GM18508 (cell line): ENCODE measurements around the gene TFF1.

ENCODE experiments used
- ATAC-seq: cut with Tn5 transposase; IDR thresholded peaks from one replicate; pipeline ENCODE4 v1.9.1; 2021; ENCODE audit warnings: moderate number of reproducible peaks; ENCODE audit not compliant: insufficient read depth, unreplicated experiment

TFF1 gene

GRCh38 chr21:42400525-42400924, 34.2 kb upstream of the TFF1 start:
- ATAC-seq, result no peak

- no peak for ATAC-seq
These were observed 32.2 kb upstream of the TFF1 start for GRCh38 chr21:42398436-42399028.

DNA sequence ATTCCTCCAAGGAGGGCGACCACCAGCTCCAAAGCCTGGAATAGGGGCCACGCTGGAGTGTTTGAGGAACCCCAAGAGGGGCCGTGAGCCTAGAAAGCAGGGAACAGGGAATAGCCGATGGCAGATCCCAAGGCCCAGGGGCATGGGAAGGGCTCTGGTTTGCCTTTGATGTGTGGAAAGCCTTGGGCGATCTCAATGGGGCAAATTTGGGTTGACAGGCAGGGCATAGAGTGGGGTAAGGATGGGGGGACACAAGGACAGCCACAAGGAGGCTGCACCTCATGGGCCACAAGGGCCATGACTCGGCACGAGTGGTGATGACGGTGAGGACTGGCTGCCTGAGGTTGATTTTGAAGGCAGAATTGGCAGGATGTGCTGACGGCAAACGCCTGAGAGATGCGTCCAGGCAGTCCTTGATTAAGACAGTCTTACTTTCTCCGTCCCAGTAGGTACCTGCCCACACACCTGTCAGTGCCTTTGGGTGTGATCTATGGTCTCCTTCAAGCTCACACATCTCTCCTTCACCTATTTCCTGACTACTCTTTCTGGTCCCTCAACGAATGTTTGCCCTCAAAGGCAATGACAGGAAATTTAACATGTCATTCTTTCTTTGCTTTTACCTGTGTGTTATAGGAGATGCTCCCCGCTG, 31.5 kb upstream of the TFF1 start:
- no peak for ATAC-seq

GRCh38 chr21:42396799-42397745, 30.7 kb upstream of the TFF1 start:
- ATAC-seq, result no peak

DNA sequence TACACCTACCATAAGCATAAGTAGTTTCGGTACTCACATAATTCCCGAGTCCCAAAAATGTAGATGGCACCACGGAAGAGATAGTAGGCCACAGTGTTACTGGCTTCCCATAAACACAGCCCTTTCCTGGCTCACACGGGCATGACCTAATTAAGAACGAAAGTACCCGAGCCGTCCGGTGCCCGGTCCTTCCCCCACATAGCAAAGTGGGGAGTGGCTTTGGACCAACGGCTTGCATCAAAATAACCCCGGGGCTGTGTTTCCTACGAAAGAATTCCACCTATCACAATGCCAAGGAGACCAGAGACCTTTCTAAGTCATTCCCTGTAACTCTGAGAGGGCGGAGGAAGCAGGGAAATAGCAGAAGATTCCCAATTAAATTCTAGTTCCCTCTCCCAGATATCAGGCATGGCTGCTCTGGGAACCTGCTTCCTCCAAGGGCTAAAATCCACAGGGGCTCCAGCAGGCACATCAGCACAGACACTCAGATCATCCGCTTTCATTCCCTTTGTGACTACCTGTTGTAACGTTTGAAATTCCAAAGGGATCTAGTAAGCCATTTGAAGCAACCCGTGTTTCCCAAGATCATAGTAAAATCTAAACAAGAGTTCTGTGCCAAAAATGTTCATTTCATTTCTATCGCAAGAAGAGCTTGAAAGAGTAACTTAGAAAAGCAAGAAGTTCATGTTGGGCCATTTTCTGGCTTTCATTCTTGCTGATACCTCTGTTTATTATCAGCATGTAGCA, 29.7 kb upstream of the TFF1 start, which contains the start of gene TMPRSS3:
TMPRSS3 (minus strand) TSS at position 148 of the 747 bp plus-strand sequence. CDS start 635 bp downstream, outside the sequence.
- ATAC-seq, result no peak

DNA sequence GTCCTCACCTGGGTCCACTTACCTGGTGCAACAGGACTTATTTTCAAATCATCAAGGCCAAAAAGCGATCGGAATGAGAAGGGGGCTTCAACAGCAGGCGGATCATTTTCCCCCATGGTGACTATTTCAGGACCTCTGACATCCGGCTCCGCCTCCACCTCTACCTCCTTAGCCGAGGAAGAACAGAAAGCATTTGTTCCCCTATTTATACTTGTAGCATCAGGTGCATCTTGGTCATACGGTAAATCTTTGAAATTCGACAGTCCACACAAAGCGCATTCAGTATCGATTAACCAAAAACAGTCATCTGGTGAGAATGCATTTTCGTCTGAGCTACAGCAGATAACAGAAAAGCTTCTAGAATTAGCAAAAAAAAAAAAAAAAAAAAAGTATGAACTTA, 29.0 kb upstream of the TFF1 start:
- no peak for ATAC-seq

GRCh38 chr21:42393443-42393950, 27.2 kb upstream of the TFF1 start:
- no peak for ATAC-seq

DNA sequence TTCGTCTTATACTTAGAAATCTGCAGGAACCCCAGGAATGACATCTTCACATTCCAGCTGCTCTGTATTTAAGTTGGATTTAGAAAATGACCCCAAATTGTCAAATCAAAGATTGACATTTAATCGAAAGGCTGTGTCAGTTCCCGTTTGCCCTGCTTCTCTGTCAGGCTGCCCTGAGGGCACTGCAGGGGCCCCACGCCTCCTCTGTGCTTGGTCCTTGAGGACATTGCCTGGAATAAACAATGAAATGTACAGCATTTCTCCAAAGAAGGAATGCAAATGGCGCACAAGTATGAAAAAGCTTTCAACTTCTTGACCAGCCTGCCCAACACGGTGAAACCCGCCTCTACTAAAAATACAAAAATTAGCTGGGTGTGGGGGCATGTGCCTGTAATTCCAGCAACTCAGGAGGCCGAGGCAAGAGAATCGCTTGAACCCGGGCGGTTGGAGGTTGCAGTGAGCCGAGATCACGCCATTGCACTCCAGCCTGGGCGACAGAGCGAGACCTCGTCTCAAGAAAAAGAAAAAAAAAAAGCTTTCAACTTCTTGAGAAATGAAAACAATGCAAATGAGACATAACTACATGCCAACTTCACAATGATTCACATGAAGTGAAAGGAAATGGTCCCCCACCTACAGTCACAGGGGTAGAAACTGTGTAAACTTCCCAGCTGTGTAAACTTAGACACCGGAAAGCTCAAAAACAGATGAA, 26.6 kb upstream of the TFF1 start:
- ATAC-seq, result no peak

- ATAC-seq, result no peak
These were observed 25.0 kb upstream of the TFF1 start for GRCh38 chr21:42391297-42391696.

DNA sequence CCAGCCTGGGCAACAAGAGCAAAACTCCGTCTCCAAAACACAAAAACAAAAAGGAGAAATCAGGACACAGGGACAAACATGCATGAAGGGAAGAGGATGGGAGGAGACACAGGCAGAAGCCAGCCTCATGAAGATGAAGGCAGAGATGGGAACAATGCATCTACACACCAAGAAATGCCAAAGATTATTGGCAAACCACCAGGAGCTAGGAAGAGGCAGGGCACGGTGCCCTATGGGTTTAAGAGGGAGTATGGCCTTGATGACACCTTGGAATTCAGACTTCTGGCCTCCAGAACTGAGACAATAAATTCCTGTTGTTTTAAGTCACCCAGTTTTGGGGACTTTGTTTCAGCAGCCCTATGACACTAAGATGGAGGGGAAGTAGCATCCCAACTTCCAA, 24.4 kb upstream of the TFF1 start:
- ATAC-seq, result no peak

GRCh38 chr21:42390193-42390592, 23.9 kb upstream of the TFF1 start:
- no peak for ATAC-seq

GRCh38 chr21:42389449-42389835, 23.1 kb upstream of the TFF1 start:
- no peak for ATAC-seq

- no peak for ATAC-seq
These were observed 22.6 kb upstream of the TFF1 start for GRCh38 chr21:42388740-42389448.

DNA sequence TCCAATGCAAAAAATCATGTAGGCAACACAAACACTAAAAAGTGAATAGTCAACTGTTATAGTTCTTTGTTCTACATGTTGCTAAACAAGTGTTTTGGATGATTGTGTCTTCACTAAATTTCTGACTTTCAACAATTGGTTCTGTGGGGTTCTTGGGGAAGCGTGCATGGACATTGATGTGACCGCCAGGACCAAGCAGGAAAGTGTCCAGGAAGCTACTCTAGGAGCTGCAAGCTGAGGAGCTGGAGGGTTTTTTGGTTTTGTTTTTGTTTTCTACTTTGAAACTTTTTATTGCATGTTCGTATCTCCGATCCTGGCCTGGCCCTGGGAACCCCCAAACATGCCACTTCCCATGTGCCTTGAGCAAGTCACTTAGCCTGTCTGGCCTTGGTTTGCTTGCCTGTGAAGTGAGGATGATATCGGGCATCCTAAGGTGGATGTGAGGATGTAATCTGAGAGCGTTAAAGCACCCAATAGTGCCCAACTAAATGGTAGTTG, 21.6 kb upstream of the TFF1 start:
- no peak for ATAC-seq

DNA sequence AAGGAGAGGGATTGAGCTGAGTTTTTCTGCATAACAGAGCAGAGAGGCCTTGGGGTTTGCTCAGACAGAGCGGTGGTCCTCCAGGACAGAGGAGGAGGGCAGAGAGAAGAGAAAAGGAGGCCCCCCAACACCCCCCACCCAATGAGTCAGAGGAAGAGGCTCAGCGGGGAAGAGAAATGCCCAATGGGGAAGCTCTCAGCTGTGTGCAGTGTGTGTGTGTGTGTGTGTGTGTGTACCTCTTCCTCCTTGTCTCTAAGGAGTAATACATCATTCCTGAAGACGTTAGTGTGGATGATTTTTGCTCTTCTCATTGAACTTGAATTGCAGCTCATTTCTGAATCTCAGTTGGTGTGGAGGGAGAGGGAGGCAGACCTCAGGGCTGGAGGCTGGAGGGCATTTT, 20.8 kb upstream of the TFF1 start:
- no peak for ATAC-seq

- ATAC-seq, result no peak
These were observed 19.8 kb upstream of the TFF1 start for GRCh38 chr21:42386034-42386591.

DNA sequence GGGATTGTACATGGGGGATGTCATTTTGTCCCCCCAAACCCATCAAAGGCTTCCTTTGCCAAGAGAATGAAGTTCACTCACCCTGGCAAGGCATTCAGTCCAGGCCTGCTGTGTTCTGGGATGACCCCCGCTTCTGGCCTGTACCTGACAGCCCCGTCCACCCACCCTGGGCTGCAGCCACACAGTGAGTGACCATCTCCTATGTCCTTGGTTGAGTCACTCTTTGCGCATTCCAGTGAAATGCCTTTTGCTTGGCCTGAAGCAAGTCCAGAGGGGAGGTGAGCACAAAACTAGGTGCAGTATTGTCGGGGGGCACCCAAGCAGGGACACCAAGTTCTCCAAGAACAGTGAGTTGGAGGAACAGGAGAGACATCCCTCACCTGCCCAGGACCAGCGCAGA, 19.3 kb upstream of the TFF1 start:
- no peak for ATAC-seq

- ATAC-seq, result no peak
These were observed 18.7 kb upstream of the TFF1 start for GRCh38 chr21:42384989-42385388.
